HepG2 (cell line): Measurements from ENCODE around the gene DOK4. TPM values are rescaled to one million over a fixed set of nuclear protein-coding genes. Genes with fewer than 3 reads are reported as not detected.

Experiments
- FOXJ3 ChIP-seq: sonication (generic); formaldehyde crosslinking; IDR thresholded peaks from 2 replicates; pipeline ENCODE4 v1.4.0; 2020; ENCODE audit warnings: missing genetic modification reagents, mild to moderate bottlenecking, borderline replicate concordance
- GLMP ChIP-seq: sonication (generic); formaldehyde crosslinking; IDR thresholded peaks from 2 replicates; pipeline ENCODE4 v1.9.0; 2021; ENCODE audit warnings: missing genetic modification reagents, mild to moderate bottlenecking, borderline replicate concordance
- HNRNPK ChIP-seq: fragments of 200-400 bp; formaldehyde crosslinking; IDR thresholded peaks from 2 replicates; pipeline ENCODE4 v1.6.1; 2018; ENCODE audit warnings: low read length, low read depth, moderate library complexity, mild to moderate bottlenecking; ENCODE audit not compliant: poor library complexity, severe bottlenecking
- HNRNPUL1 ChIP-seq: fragments of 200-400 bp; formaldehyde crosslinking; IDR thresholded peaks from 2 replicates; pipeline ENCODE4 v1.6.1; 2017; ENCODE audit warnings: low read depth, mild to moderate bottlenecking, low read length, moderate library complexity
- LRRFIP1 ChIP-seq: sonication (generic); formaldehyde crosslinking; conservative IDR thresholded peaks from 2 replicates; pipeline ENCODE4 v1.4.0; 2020; ENCODE audit warnings: missing genetic modification reagents
- MEIS2 ChIP-seq: sonication (generic); formaldehyde crosslinking; IDR thresholded peaks from 2 replicates; pipeline ENCODE4 v1.9.0; 2021; ENCODE audit warnings: mild to moderate bottlenecking, missing genetic modification reagents
- NFE2L2 ChIP-seq: fragments of 150-350 bp; IDR thresholded peaks from 2 replicates; pipeline ENCODE4 v1.6.1; 2014; ENCODE audit warnings: low read length
- NR2F2 ChIP-seq: IDR thresholded peaks from 2 replicates; pipeline ENCODE4 v1.6.1; 2012; ENCODE audit warnings: low read depth, inconsistent platforms, borderline replicate concordance
- REST ChIP-seq, 2 experiments: IDR thresholded peaks; 2 replicates each; pipeline ENCODE4 v1.6.1; 2011 to 2012; ENCODE audit warnings: low read length in 2 of 2, borderline replicate concordance in 1 of 2, low read depth in 1 of 2, mild to moderate bottlenecking in 1 of 2, moderate library complexity in 1 of 2
- RFX3 ChIP-seq: IDR thresholded peaks from 2 replicates; pipeline ENCODE4 v1.6.1; 2016; ENCODE audit warnings: missing biosample characterization, missing genetic modification reagents
- STAT6 ChIP-seq: sonication (generic); formaldehyde crosslinking; IDR thresholded peaks from 2 replicates; pipeline ENCODE4 v1.4.0; 2020; ENCODE audit warnings: missing genetic modification reagents, mild to moderate bottlenecking, borderline replicate concordance
- ZBTB7A ChIP-seq: sonication (generic); formaldehyde crosslinking; IDR thresholded peaks from 2 replicates; pipeline ENCODE4 v1.8.0; 2022; ENCODE audit warnings: mild to moderate bottlenecking, missing genetic modification reagents
- ZNF121 ChIP-seq: sonication (generic); formaldehyde crosslinking; IDR thresholded peaks from 2 replicates; pipeline ENCODE4 v1.5.0; 2020; ENCODE audit warnings: mild to moderate bottlenecking, missing genetic modification reagents
- ZNF234 ChIP-seq: sonication (generic); formaldehyde crosslinking; conservative IDR thresholded peaks from 2 replicates; pipeline ENCODE4 v1.5.1; 2020; ENCODE audit warnings: mild to moderate bottlenecking, missing genetic modification reagents
- ZNF580 ChIP-seq: IDR thresholded peaks from 2 replicates; pipeline ENCODE4 v1.6.1; 2016; ENCODE audit warnings: low read depth, borderline replicate concordance
- ZNF703 ChIP-seq: sonication (generic); formaldehyde crosslinking; IDR thresholded peaks from 2 replicates; pipeline ENCODE4 v1.5.1; 2020; ENCODE audit warnings: missing genetic modification reagents, mild to moderate bottlenecking, moderate library complexity, borderline replicate concordance
- ZNF850 ChIP-seq: sonication (generic); formaldehyde crosslinking; conservative IDR thresholded peaks from 2 replicates; pipeline ENCODE4 v1.9.0; 2021; ENCODE audit warnings: mild to moderate bottlenecking, missing genetic modification reagents
- ZSCAN22 ChIP-seq: sonication (generic); formaldehyde crosslinking; IDR thresholded peaks from 2 replicates; pipeline ENCODE4 v1.4.0; 2020; ENCODE audit warnings: mild to moderate bottlenecking, missing genetic modification reagents
- polyA plus RNA-seq, 8 experiments: library from polyadenylated mRNA; depleted of rRNA in 3 of 8; stranded (reverse) in 7 of 8; unstranded in 1 of 8; fragments of >200 nt; fragmentation: Illumina TruSeq in 4 of 8; extraction: Trizol in 4 of 8; gene quantifications; 2 replicates each; pipeline versions ENCODE4 v1.2.1 to v1.2.3, GENCODE V29; 2011 to 2016; ENCODE audit warnings: low read depth in 4 of 8, missing spikeins in 1 of 8, mixed read lengths in 1 of 8; ENCODE audit not compliant: insufficient read depth in 1 of 8
- total RNA-seq, 5 experiments: library from RNA; depleted of rRNA; stranded (reverse); fragments of >200 nt; fragmentation: Illumina TruSeq; extraction: Trizol; gene quantifications; 2 replicates each; pipeline ENCODE4 v1.2.3, GENCODE V29; 2016; ENCODE audit warnings: low read depth in 1 of 5

The DOK4 gene
- total and polyA plus RNA-seq, 2 of the 13 experiments (the other 11 are each of a cell fraction or from before 2014, with no cell fraction given): 52.7 to 70.0 TPM

GRCh38 chr16:57462209-57462977, 23.9 kb downstream of the DOK4 start, which contains the start of gene POLR2C (continued):
- TF ChIP-seq ZNF703 (CRISPR knock-in tag): no peak
- peak; percentile 85; the same call in 1 of the 2 replicates for TF ChIP-seq ZNF234 (CRISPR knock-in tag)
- no peak for TF ChIP-seq LRRFIP1
- TF ChIP-seq ZNF580 (CRISPR knock-in tag): peak; percentile 99
- TF ChIP-seq STAT6: peak; percentile 87
- TF ChIP-seq HNRNPUL1: no peak
- no peak for TF ChIP-seq NFE2L2
- TF ChIP-seq NR2F2: peak; percentile 63; the same call in 1 of the 2 replicates
- no peak; the same call in 1 of the 2 replicates for TF ChIP-seq RFX3 (CRISPR knock-in tag)
- no peak for TF ChIP-seq ZSCAN22 (CRISPR knock-in tag)
- TF ChIP-seq HNRNPK: no peak
- TF ChIP-seq ZBTB7A: 0 out of 2 replicates have a peak, but pooled peaks have one; percentile 50
- TF ChIP-seq FOXJ3: peak; percentile 74; the same call in 1 of the 2 replicates
- peak; percentile 23; the same call in 1 of the 2 replicates for TF ChIP-seq MEIS2 (CRISPR knock-in tag)
- no peak for TF ChIP-seq ZNF121
- TF ChIP-seq REST (IDR thresholded peaks at IDR 0.05; ENCODE audit: borderline replicate concordance in 1 of 2, low read depth in 1 of 2, low read length in 2 of 2): peak in 1 of 2 experiments; percentile 80; a peak in 1 of 4 replicates
- TF ChIP-seq GLMP (CRISPR knock-in tag): no peak
- TF ChIP-seq ZNF850 (CRISPR knock-in tag): no peak
